Smooth muscle cell of the pulmonary artery (primary cell): ENCODE results near the gene FCGR2B. TPM values are rescaled to one million over a fixed set of nuclear protein-coding genes. Genes with fewer than 3 reads are reported as not detected.

Experiments
- total RNA-seq: library from RNA; depleted of rRNA; stranded (reverse); fragments of >200 nt; gene quantifications from 2 replicates; pipeline ENCODE4 v1.2.3, GENCODE V29; 2014

The FCGR2B gene
- total RNA-seq, result not detected in 2 replicates

GRCh38 chr1:161662684-161663339 is at the start of gene FCGR2B:
FCGR2B (plus strand) TSS chr1:161663143; CDS start chr1:161663242, 99 bp downstream.

GRCh38 chr1:161631076-161631475 is 31.9 kb upstream of the FCGR2B start, which contains the start of gene FCGR3B:
FCGR3B (minus strand) TSS chr1:161631176; CDS start chr1:161631094, 82 bp downstream.

GRCh38 chr1:161706482-161707347 is 43.8 kb downstream of the FCGR2B start, which contains the start of gene FCRLA:
FCRLA (plus strand) TSS chr1:161707229; CDS start chr1:161707265, 36 bp downstream.

DNA sequence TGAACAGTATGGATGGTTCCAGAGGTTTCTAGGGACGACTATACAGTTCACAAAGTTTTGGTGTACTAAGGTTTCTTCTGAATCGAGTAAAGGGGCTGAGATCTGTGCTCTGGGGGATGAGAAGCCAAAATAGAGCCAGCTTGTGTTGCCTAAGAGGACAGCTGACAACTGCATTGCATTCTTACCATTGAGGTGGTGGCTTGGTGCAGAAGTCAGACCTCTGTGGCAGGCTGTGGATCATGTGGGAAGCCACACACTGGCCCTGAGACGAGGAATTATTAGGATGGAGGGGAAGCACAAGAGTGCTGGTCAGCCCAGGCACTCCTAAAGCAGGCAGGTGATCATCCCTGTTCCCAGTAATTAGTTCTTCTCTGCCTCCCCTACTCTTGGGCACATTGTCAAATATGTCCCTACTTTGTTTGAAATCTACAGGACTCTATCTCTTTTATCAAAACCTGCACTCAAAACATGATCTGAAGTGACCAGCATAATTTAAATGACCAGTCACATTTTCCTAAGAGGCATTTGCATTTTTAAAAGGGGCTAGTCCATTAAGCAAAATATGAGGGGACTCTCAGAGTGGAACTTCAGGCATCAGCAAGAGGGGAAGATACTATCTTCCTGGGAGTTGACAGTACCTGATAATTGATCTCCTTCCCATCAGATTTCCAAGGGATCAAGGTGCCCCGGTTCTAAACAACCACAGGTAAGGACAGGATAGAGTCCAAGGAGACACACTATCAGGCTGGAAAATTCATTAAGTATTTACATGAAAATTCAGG is 58.2 kb downstream of the FCGR2B start, which contains the start of gene FCRLB:
TSS of gene FCRLB (plus strand) at position 589 of the 782 bp plus-strand sequence. CDS start 1,129 bp downstream, outside the sequence.

Other genes with a start within 250 kb of the FCGR2B start
- gene FCGR2A, start 157.7 kb upstream of the FCGR2B start, total RNA-seq, result 0.20 and 0.50 TPM in 2 replicates
- gene HSPA6, start 138.6 kb upstream of the FCGR2B start, total RNA-seq, result 0.65 and 4.5 TPM in 2 replicates
- gene FCGR3A, start 113.3 kb upstream of the FCGR2B start, total RNA-seq, result not detected in 2 replicates
- gene FCGR3B, start 32.0 kb upstream of the FCGR2B start, total RNA-seq, result not detected in 2 replicates
- gene FCRLA, start 44.1 kb downstream of the FCGR2B start, total RNA-seq, result 0.17 and 0.72 TPM in 2 replicates
- gene FCRLB, start 58.4 kb downstream of the FCGR2B start, total RNA-seq, result 1.6 and 2.9 TPM in 2 replicates
- gene DUSP12, start 86.6 kb downstream of the FCGR2B start, total RNA-seq, result 30.5 and 33.0 TPM in 2 replicates
- gene ATF6, start 103.2 kb downstream of the FCGR2B start, total RNA-seq, result 29.1 and 30.9 TPM in 2 replicates